ENCODE measurements around the gene QTRT2. TPM values are rescaled to one million over a fixed set of nuclear protein-coding genes. Genes with fewer than 3 reads are reported as not detected.

QTRT2 gene
- total RNA-seq, 1 experiment from 2014 or later = 39.2 TPM

DNA sequence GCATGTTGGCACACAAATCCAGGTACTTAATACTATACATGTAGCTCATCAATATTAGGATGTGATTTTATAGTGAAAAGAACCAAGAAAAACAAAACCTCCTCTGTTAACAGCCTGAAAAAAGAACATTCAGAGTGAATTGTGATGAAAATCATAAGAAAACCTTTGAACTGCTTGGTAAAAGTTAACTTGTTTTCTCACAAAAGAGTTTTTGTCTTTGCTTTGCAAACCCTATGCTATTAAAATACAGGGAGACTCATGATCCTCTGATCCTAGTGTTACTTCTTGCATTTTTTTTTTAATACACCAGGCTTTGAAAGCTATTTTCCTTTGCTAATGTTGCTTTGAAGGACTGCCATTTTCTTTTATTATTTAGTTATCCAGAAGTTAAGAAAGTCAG is 23.7 kb downstream of the QTRT2 start:
- Mint-ChIP-seq H3K4me3 (ENCODE audit: unreplicated experiment) (no peak overlapping the region), H3K4me1 (ENCODE audit: insufficient read depth, unreplicated experiment) (no peaks in the 10 kb centered on the region), H3K27ac (ENCODE audit: low read depth, unreplicated experiment) (no peak overlapping the region), H3K27me3 (ENCODE audit: insufficient read depth, unreplicated experiment) (no peaks in the 10 kb centered on the region), H3K36me3 (ENCODE audit: insufficient read depth, unreplicated experiment) (peaks cover 84% of the 10 kb centered on the region), H3K9me3 (ENCODE audit: unreplicated experiment) (no peaks in the 10 kb centered on the region)
- CTCF ChIA-PET = no interaction called here
- no peak for DNase-seq (ENCODE audit: unreplicated experiment)
- TF ChIP-seq, protein P1, sequence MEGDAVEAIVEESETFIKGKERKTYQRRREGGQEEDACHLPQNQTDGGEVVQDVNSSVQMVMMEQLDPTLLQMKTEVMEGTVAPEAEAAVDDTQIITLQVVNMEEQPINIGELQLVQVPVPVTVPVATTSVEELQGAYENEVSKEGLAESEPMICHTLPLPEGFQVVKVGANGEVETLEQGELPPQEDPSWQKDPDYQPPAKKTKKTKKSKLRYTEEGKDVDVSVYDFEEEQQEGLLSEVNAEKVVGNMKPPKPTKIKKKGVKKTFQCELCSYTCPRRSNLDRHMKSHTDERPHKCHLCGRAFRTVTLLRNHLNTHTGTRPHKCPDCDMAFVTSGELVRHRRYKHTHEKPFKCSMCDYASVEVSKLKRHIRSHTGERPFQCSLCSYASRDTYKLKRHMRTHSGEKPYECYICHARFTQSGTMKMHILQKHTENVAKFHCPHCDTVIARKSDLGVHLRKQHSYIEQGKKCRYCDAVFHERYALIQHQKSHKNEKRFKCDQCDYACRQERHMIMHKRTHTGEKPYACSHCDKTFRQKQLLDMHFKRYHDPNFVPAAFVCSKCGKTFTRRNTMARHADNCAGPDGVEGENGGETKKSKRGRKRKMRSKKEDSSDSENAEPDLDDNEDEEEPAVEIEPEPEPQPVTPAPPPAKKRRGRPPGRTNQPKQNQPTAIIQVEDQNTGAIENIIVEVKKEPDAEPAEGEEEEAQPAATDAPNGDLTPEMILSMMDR (IDR thresholded peaks at IDR 0.05; ENCODE audit: unreplicated experiment) = no peak
- POLR2A ChIA-PET = no interaction called here
- no TSS peak for BruUV-seq (replicated peaks)
- intact Hi-C loops (cut with micrococcal nuclease) = no loop called here

DNA sequence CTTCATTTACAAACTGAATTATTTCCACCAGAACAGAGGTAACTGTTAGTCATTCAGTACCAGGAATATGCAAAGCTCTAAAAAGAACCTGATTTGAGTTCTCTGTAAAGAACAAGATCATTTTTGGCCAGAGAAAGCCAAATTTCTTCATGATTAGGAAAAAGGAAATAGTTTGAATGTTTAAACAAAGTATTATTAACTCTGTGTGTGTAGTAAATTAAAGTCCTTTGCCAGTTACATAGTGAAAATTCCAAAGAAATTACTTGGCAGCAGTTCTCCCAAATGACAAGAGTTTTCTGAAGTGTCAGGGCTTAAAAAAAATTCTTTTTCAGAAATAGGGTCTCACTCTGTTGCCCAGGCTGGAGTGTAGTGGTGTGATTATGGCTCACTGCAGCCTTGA is 24.5 kb downstream of the QTRT2 start:
- Mint-ChIP-seq H3K27ac (ENCODE audit: low read depth, unreplicated experiment) (no peak overlapping the region), H3K4me1 (ENCODE audit: insufficient read depth, unreplicated experiment) (no peaks in the 10 kb centered on the region), H3K9me3 (ENCODE audit: unreplicated experiment) (no peaks in the 10 kb centered on the region), H3K36me3 (ENCODE audit: insufficient read depth, unreplicated experiment) (peaks cover 83% of the 10 kb centered on the region), H3K4me3 (ENCODE audit: unreplicated experiment) (no peak overlapping the region), H3K27me3 (ENCODE audit: insufficient read depth, unreplicated experiment) (no peaks in the 10 kb centered on the region)
- ChIA-PET POLR2A (no interaction called here), CTCF (no interaction called here)
- BruUV-seq (replicated peaks) = no TSS peak
- intact Hi-C loops (cut with micrococcal nuclease) = no loop called here
- TF ChIP-seq, protein P1 (IDR thresholded peaks at IDR 0.05; ENCODE audit: unreplicated experiment) = no peak
- DNase-seq (ENCODE audit: unreplicated experiment) = no peak

DNA sequence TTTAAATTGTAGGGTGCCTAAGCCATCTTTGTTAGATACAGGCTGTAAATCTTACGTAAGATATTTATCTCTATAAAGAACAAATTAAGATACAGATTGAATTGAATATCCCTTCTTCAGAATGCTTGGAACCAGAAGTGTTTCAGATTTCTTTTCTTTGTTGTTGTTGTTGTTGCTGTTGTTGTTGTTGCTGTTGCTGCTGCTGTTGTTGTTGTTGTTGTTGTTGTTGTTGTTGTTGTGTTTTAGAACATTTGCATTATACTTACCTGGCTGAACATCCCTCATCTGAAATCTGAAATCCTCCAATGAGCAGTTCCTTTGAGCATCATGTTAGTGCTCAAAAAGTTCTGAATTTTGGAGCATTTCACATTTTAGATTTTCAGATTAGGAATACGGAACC is 26.6 kb downstream of the QTRT2 start:
- H3K4me3 Mint-ChIP-seq (ENCODE audit: unreplicated experiment) = no peak overlapping the region
- no peak for DNase-seq (ENCODE audit: unreplicated experiment)
- no peak overlapping the region for H3K27ac Mint-ChIP-seq (ENCODE audit: low read depth, unreplicated experiment)
- H3K27me3 Mint-ChIP-seq (ENCODE audit: insufficient read depth, unreplicated experiment) = no peaks in the 10 kb centered on the region
- ChIA-PET CTCF (no interaction called here), POLR2A (no interaction called here)
- TF ChIP-seq, protein P1 (IDR thresholded peaks at IDR 0.05; ENCODE audit: unreplicated experiment) = no peak
- intact Hi-C loops (cut with micrococcal nuclease) = no loop called here
- H3K36me3 Mint-ChIP-seq (ENCODE audit: insufficient read depth, unreplicated experiment) = peaks cover 74% of the 10 kb centered on the region
- H3K9me3 Mint-ChIP-seq (ENCODE audit: unreplicated experiment) = no peaks in the 10 kb centered on the region
- no peaks in the 10 kb centered on the region for H3K4me1 Mint-ChIP-seq (ENCODE audit: insufficient read depth, unreplicated experiment)
- no TSS peak for BruUV-seq (replicated peaks)

DNA sequence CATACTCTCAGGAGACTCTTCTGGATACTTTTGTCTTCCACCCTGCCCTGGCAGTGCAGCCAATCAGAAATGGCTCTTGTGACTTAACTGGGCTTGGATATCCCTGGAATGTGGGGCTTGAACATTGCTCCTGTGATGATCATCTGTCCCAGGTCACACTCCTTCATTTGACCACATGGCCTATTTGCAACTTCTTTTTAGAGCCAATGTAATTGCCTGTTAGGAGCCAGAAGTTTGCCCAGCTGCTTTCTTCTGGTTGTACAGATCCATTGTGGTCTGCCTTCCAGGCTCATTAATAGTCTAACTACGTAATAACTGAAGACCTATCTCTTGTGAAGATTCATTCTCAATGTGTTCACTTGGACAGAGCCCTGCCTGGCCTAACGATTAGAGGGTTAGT is 29.8 kb downstream of the QTRT2 start:
- H3K4me3 Mint-ChIP-seq (ENCODE audit: unreplicated experiment) = no peak overlapping the region
- H3K27ac Mint-ChIP-seq (ENCODE audit: low read depth, unreplicated experiment) = no peak overlapping the region
- TF ChIP-seq, protein P1 (IDR thresholded peaks at IDR 0.05; ENCODE audit: unreplicated experiment) = no peak
- ChIA-PET CTCF (no interaction called here), POLR2A (no interaction called here)
- H3K36me3 Mint-ChIP-seq (ENCODE audit: insufficient read depth, unreplicated experiment) = peaks cover 46% of the 10 kb centered on the region
- no peak for DNase-seq (ENCODE audit: unreplicated experiment)
- H3K4me1 Mint-ChIP-seq (ENCODE audit: insufficient read depth, unreplicated experiment) = no peaks in the 10 kb centered on the region
- no peaks in the 10 kb centered on the region for H3K27me3 Mint-ChIP-seq (ENCODE audit: insufficient read depth, unreplicated experiment)
- BruUV-seq (replicated peaks) = no TSS peak
- intact Hi-C loops (cut with micrococcal nuclease) = no loop called here
- no peaks in the 10 kb centered on the region for H3K9me3 Mint-ChIP-seq (ENCODE audit: unreplicated experiment)
